GM12865 (cell line): ENCODE results near the gene TRO.

Source experiments
- DNase-seq: peaks from one replicate; pipeline ENCODE4 v3.0.0; 2010; ENCODE audit warnings: low read depth
- H3K4me3 ChIP-seq: 2 replicates; pipeline ENCODE4 v1.5.1; 2011; ENCODE audit warnings: mild to moderate bottlenecking, low read depth, low read length, control low read depth
- TF ChIP-seq, protein P1 (sequence below): IDR thresholded peaks from 2 replicates; pipeline ENCODE4 v1.5.1; 2011; ENCODE audit warnings: low read length, control low read depth, low read depth, inconsistent platforms; ENCODE audit not compliant: insufficient read depth; ENCODE audit errors: missing control alignments

TRO gene

DNA sequence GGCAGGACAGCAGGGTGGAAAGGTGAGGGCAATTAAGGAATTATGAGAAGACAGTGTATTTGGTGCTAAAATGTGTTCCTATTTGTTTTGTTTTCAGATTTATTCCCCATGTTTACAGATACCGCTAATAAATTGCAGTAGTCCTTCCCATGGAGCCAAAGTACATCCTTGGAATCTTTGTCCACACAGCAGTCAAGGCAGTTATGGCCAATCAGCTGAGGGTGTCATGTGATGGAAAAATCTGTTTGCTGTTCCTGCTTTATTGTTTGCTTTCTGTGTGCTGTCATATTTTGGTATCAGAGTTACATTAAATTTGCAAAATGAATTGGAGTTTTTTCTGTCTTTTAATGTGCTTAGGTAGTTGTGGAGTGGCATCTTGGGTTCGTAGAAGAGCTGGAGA, 10.5 kb downstream of the TRO start:
- TF ChIP-seq, protein P1, sequence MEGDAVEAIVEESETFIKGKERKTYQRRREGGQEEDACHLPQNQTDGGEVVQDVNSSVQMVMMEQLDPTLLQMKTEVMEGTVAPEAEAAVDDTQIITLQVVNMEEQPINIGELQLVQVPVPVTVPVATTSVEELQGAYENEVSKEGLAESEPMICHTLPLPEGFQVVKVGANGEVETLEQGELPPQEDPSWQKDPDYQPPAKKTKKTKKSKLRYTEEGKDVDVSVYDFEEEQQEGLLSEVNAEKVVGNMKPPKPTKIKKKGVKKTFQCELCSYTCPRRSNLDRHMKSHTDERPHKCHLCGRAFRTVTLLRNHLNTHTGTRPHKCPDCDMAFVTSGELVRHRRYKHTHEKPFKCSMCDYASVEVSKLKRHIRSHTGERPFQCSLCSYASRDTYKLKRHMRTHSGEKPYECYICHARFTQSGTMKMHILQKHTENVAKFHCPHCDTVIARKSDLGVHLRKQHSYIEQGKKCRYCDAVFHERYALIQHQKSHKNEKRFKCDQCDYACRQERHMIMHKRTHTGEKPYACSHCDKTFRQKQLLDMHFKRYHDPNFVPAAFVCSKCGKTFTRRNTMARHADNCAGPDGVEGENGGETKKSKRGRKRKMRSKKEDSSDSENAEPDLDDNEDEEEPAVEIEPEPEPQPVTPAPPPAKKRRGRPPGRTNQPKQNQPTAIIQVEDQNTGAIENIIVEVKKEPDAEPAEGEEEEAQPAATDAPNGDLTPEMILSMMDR = no peak
- no peak overlapping the region for H3K4me3 ChIP-seq
- DNase-seq = no peak

DNA sequence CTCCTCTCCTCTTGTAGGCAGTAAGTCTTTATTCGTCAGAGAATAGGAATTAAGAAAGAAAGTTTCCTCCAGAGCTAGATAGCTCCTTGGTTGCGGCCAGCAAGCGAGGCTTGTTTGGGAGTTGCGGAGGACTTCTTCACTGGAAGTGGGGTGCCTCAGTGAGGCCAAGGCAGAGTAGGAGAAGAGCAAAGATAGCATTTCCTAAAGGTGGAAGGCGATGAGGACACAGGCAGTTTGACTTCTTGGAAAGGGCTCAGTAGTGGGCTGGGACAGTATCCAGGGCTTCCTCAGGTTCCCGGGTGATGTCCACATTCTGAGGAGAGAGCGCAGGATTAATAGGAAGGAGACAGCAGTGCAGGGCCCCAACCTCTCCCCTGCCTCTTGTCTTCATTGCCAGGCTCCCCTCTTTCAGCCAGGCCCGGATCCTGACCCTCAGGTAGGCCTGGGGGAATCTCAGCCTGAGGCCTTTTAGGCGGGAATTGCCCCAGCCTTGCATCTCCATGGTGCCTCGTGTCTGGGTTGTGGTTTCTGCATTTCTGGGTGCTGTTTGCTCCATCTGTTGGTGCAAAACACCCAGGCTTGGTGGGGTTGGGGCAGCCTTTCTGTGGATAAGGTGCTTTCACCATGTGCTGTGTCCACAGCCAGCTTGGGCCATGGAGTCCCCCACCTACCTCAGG, 12.7 kb downstream of the TRO start:
- DNase-seq = no peak
- no peak overlapping the region for H3K4me3 ChIP-seq
- TF ChIP-seq, protein P1 = no peak

DNA sequence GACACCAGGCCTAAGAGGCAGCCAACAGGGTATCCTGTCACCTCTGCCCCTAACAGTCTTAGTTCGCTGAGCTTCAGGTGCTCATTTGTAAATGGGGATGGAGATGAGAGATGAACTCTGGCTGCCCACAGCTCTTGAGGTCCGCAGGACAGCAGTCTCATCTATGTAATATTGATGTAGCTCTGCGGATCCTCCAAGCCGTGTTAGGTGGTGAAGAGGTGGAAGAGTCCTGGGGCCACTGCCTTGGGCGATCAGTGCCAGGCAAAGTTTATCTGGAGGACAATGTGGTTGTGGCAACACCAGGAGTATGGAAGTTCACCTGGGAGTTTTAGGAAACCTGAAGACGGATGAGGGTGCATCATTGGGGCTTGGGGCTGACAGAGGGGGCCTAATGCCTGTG, 13.4 kb downstream of the TRO start:
- no peak overlapping the region for H3K4me3 ChIP-seq
- DNase-seq = no peak
- TF ChIP-seq, protein P1 = no peak

DNA sequence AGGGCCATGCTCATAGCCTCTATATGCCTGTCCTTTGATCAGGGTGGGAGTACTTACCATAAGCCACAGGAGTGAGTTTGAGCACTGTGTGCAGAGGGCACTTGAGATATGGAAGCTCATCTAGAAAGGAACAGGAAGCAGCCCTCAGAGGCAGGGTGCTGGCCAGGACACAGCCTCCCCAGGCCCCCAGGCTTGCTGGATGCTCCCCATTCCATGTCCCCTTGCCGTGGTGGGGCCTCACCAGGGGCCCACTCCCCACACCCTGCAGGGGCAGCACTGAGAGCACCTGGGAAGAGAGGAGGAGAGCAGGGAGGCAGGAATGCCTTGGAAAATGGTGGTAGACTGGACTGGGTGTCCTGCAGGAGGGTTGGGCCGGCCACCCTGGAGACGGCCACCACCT, 14.3 kb downstream of the TRO start:
- H3K4me3 ChIP-seq = no peak overlapping the region
- TF ChIP-seq, protein P1 = no peak
- no peak for DNase-seq

DNA sequence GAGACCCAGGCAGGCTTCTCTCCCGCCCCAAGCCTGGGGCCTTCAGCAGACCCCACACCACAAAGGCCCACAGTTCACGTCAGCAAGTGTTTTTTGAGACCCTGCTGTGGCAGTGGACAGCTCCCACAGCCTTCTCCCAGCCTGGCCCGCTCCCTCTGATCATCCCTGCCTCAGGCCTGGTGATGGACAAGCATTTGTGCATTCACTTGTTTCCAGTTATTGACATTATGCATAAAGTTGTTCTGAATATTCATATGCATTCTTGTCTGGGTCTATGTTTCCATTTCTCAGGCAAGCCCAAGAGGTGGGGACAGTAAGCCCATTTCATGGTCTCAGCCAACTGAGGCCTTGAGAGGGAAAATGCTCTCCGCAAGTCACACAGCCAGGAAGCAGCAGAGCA, 14.7 kb downstream of the TRO start:
- no peak overlapping the region for H3K4me3 ChIP-seq
- TF ChIP-seq, protein P1 = no peak
- no peak for DNase-seq

DNA sequence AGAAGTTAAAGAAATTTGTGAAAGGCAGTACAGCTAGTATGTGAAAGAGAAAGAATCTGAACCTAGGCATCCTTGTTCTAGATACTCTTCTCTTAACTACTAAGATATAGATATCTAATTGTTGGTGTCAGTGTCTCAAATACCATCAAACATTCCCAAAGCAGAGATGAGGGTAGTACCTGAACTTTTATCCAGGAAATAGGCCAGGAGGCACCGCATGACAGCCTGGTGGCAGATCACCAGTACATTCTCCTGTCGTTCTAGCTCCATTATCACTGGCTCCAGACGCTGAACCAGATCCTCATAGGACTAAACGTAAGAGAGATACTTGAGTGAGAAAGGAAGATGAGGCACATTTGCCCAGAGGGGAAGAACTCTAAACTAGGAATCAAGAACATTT, 16.8 kb downstream of the TRO start:
- TF ChIP-seq, protein P1 = no peak
- no peak overlapping the region for H3K4me3 ChIP-seq
- no peak for DNase-seq

DNA sequence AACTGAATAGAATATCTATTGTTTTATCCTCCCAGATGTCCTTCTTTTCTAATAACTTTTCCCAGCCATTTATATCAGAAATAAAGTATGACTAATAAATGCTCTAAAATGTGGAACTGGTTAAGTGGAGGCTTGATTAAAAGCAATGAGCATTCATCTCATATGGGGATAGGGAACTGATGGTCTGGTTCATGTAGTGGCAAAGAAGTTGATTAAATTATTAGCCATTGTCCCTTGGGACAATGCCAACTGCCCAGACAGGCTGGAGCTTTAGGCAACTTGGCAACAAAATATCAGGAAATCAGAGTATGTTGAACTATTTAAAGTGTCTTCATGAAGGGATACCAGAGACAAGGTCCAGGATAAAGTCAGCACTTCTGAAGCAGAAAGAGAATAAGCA, 24.2 kb downstream of the TRO start:
- no peak for DNase-seq
- TF ChIP-seq, protein P1 = no peak
- no peak overlapping the region for H3K4me3 ChIP-seq
